ENCODE results near the gene RPLP2. TPM values are rescaled to one million over a fixed set of nuclear protein-coding genes. Genes with fewer than 3 reads are reported as not detected.

Gene RPLP2
- total and polyA plus RNA-seq, 2 donors (not counting 1 experiment from before 2014, with no cell fraction given): 525 to 3,947 TPM

- Histone ChIP-seq H3K4me3 (ENCODE audit: control extremely low read depth in 1 of 5, extremely low read depth in 1 of 5, insufficient read depth in 1 of 5, low read depth in 2 of 5, low read length in 4 of 5) (no peak overlapping the region), H3K9me3 (ENCODE audit: control extremely low read depth in 1 of 3, control insufficient read depth in 2 of 3, insufficient read depth in 1 of 3, low read length in 2 of 3) (peaks cover 0 to 15% (median 0%) of the 10 kb centered on the region in 3 donors), H3K4me1 (ENCODE audit: control insufficient read depth in 2 of 2, insufficient read depth in 2 of 2, low read length in 2 of 2) (peaks cover 47 to 52% of the 10 kb centered on the region in 2 donors), H4K20me1 (ENCODE audit: control insufficient read depth, insufficient read depth, low read length, poor library complexity, severe bottlenecking) (peaks cover 83% of the 10 kb centered on the region), H3K4me2 (replicated peaks; ENCODE audit: low read depth, low read length, poor library complexity, severe bottlenecking) (no peak overlapping the region), H3K27me3 (replicated peaks in 1 of 4; ENCODE audit: control extremely low read depth in 1 of 4, control insufficient read depth in 3 of 4, insufficient read depth in 4 of 4, low read length in 3 of 4) (peaks cover 0 to 26% (median 11%) of the 10 kb centered on the region in 4 experiments), H2AFZ (ENCODE audit: insufficient read depth, low read depth, low read length, poor library complexity, severe bottlenecking) (no peak overlapping the region), H3K79me2 (ENCODE audit: control insufficient read depth, insufficient read depth, low read length) (peaks cover 19% of the 10 kb centered on the region), H3K27ac (ENCODE audit: low read length in 2 of 2) (no peak overlapping the region), H3K9ac (ENCODE audit: low read length) (no peak overlapping the region), H3K36me3 (replicated peaks in 1 of 2; ENCODE audit: control extremely low read depth in 1 of 2, control insufficient read depth in 1 of 2, extremely low read depth in 1 of 2, insufficient read depth in 2 of 2, low read length in 1 of 2) (peaks cover 0 to 30% of the 10 kb centered on the region in 2 experiments)
- ChIA-PET CTCF (no interaction called here), POLR2A (interaction anchor here (0.6 kb wide), 1 partner anchor 15 kb away, joined by 4 read pairs; no protein-coding TSS in a partner anchor)
- peaks cover 48% of the 10 kb centered on the region for H3K4me1 Mint-ChIP-seq
- TF ChIP-seq EZH2 (IDR thresholded peaks at IDR 0.05; ENCODE audit: borderline replicate concordance, insufficient read depth, low read depth, low read length, poor library complexity, severe bottlenecking) (no peak), CTCF (IDR thresholded peaks at IDR 0.05) (no peak)
- ATAC-seq (ENCODE audit: low read depth) (no peak), DNase-seq (no peak)
- H3K4me3 Mint-ChIP-seq: no peak overlapping the region
- WGBS (ENCODE audit: insufficient coverage): 100% methylated on average over 4 of the region's 11 CpGs
- peaks cover 7% of the 10 kb centered on the region for H3K27me3 Mint-ChIP-seq
- H3K27ac Mint-ChIP-seq: no peak overlapping the region
- H3K9me3 Mint-ChIP-seq (ENCODE audit: insufficient read depth): no peaks in the 10 kb centered on the region
- intact Hi-C loops (cut with micrococcal nuclease): no loop called here
Observed at GRCh38 chr11:824942-825341, 15.2 kb downstream of the RPLP2 start.

DNA sequence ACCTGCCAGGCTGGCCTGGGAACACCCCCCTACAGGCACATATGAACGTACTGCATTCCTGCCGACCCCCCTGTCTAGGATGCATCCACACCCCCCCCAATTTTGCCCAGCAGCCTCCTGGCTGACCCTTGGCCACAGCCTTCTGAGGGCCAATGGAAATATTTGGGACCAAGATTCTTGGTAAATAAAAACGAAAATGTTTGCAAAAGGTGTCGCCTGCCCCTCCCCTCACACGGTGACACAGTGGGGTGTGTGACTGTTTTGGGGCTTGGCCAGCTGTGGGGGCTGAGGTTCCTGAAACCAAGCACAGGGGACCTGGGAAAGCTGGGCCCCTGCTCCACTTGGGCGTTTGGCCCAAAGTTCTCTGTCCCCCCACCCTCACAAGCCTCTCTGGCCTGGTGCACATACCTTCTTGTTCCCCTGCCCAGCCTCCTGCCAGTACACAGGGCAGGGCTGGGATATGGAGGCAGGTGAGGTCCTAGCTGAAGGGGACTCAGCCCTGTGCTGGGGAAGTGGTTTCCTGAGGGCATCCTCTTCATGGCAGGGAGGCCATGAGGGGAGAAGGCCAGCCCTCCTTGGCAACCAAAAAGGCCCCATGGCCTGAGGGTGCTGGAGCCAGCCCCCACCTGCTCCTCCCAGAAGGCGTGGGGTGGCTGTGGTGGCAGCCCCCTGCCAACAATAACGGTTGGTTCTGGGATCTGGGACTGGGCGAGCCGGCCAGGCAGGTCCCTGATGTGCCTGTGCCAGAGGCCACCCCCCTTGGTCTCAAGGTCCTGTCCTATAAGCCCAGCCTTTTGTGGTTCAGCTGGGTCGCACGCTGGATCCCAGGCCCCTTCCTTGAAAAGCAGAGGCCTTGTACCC, 15.8 kb downstream of the RPLP2 start:
- H4K20me1 ChIP-seq (ENCODE audit: control insufficient read depth, insufficient read depth, low read length, poor library complexity, severe bottlenecking): peaks cover 81% of the 10 kb centered on the region

More for the DNA sequence above, 15.8 kb downstream of the RPLP2 start:
- peaks cover 7% of the 10 kb centered on the region for H3K27me3 Mint-ChIP-seq
- TF ChIP-seq CTCF (IDR thresholded peaks at IDR 0.05) (no peak), EZH2 (IDR thresholded peaks at IDR 0.05; ENCODE audit: borderline replicate concordance, insufficient read depth, low read depth, low read length, poor library complexity, severe bottlenecking) (no peak)
- Histone ChIP-seq H3K27me3 (replicated peaks in 1 of 4; ENCODE audit: control extremely low read depth in 1 of 4, control insufficient read depth in 3 of 4, insufficient read depth in 4 of 4, low read length in 3 of 4) (peaks cover 0 to 32% (median 14%) of the 10 kb centered on the region in 4 experiments), H3K4me1 (ENCODE audit: control insufficient read depth in 2 of 2, insufficient read depth in 2 of 2, low read length in 2 of 2) (peaks cover 49 to 52% of the 10 kb centered on the region in 2 donors), H3K4me3 (ENCODE audit: control extremely low read depth in 1 of 5, extremely low read depth in 1 of 5, insufficient read depth in 1 of 5, low read depth in 2 of 5, low read length in 4 of 5) (no peak overlapping the region), H3K4me2 (replicated peaks; ENCODE audit: low read depth, low read length, poor library complexity, severe bottlenecking) (peak overlapping the region; percentile 99), H2AFZ (ENCODE audit: insufficient read depth, low read depth, low read length, poor library complexity, severe bottlenecking) (no peak overlapping the region), H3K9ac (ENCODE audit: low read length) (no peak overlapping the region), H3K36me3 (replicated peaks in 1 of 2; ENCODE audit: control extremely low read depth in 1 of 2, control insufficient read depth in 1 of 2, extremely low read depth in 1 of 2, insufficient read depth in 2 of 2, low read length in 1 of 2) (peaks cover 0 to 27% of the 10 kb centered on the region in 2 experiments), H3K9me3 (ENCODE audit: control extremely low read depth in 1 of 3, control insufficient read depth in 2 of 3, insufficient read depth in 1 of 3, low read length in 2 of 3) (peaks cover 0 to 15% (median 0%) of the 10 kb centered on the region in 3 donors), H3K79me2 (ENCODE audit: control insufficient read depth, insufficient read depth, low read length) (peaks cover 13% of the 10 kb centered on the region), H3K27ac (ENCODE audit: low read length in 2 of 2) (no peak overlapping the region)
- H3K27ac Mint-ChIP-seq: no peak overlapping the region
- H3K4me1 Mint-ChIP-seq: peaks cover 48% of the 10 kb centered on the region
- ChIA-PET POLR2A (interaction anchor here (0.6 kb wide), 1 partner anchor 15 kb away, joined by 4 read pairs; no protein-coding TSS in a partner anchor), CTCF (no interaction called here)
- no peak overlapping the region for H3K4me3 Mint-ChIP-seq
- WGBS (ENCODE audit: insufficient coverage): 93% methylated on average over 8 of the region's 12 CpGs
- no peaks in the 10 kb centered on the region for H3K9me3 Mint-ChIP-seq (ENCODE audit: insufficient read depth)
- no peak for DNase-seq
- no peak for ATAC-seq (ENCODE audit: low read depth)
- intact Hi-C loops (cut with micrococcal nuclease): no loop called here
